Measurements from ENCODE around the gene MLLT10. TPM values are rescaled to one million over a fixed set of nuclear protein-coding genes. Genes with fewer than 3 reads are reported as not detected.

The MLLT10 gene
- total and polyA plus RNA-seq, 9 of the 15 experiments (the other 6 are each of a cell fraction or from before 2014, with no cell fraction given): 18.8 to 81.4 (median 64.2) TPM

- TF ChIP-seq RBM22 (IDR thresholded peaks at IDR 0.05; ENCODE audit: low read depth, low read length, poor library complexity, severe bottlenecking) (no peak), ZNF584 (CRISPR knock-in tag; IDR thresholded peaks at IDR 0.05; ENCODE audit: low read depth) (no peak), ZNF785 (CRISPR knock-in tag; IDR thresholded peaks at IDR 0.05) (no peak), RFX5 (IDR thresholded peaks at IDR 0.05; ENCODE audit: low read depth, low read length) (no peak), ZNF407 (IDR thresholded peaks at IDR 0.05; ENCODE audit: low read depth) (no peak), RFX1 (IDR thresholded peaks at IDR 0.05) (no peak), FOXJ3 (CRISPR knock-in tag; IDR thresholded peaks at IDR 0.05) (no peak), POLR2G (IDR thresholded peaks at IDR 0.05; ENCODE audit: low read depth, low read length) (peak; percentile 87), NFYB (IDR thresholded peaks at IDR 0.05; ENCODE audit: extremely low read depth, insufficient read length) (no peak), GTF2E2 (tag; IDR thresholded peaks at IDR 0.05) (no peak), NFIX (CRISPR knock-in tag; IDR thresholded peaks at IDR 0.05; ENCODE audit: low read depth) (no peak), ZNF76 (CRISPR knock-in tag; IDR thresholded peaks at IDR 0.05; ENCODE audit: borderline replicate concordance) (no peak), ATF1 (CRISPR knock-in tag; IDR thresholded peaks at IDR 0.05) (no peak), ATF1 (tag; IDR thresholded peaks at IDR 0.05) (peak; percentile 68), STAT5B (CRISPR knock-in tag; IDR thresholded peaks at IDR 0.05) (no peak), KLF6 (CRISPR knock-in tag; IDR thresholded peaks at IDR 0.05; ENCODE audit: borderline replicate concordance) (no peak), JUND (IDR thresholded peaks at IDR 0.05; ENCODE audit: borderline replicate concordance, low read depth, low read length) (peak; percentile 6; the same call in 1 of the 2 replicates), JUND (tag; IDR thresholded peaks at IDR 0.05; ENCODE audit: borderline replicate concordance, low read depth, low read length) (peak; percentile 46; the same call in 1 of the 3 replicates), ZNF77 (CRISPR knock-in tag; IDR thresholded peaks at IDR 0.05) (no peak), PML (IDR thresholded peaks at IDR 0.05; ENCODE audit: low read length) (no peak; the same call in 1 of the 2 replicates)
- TF ChIP-seq, protein P1, sequence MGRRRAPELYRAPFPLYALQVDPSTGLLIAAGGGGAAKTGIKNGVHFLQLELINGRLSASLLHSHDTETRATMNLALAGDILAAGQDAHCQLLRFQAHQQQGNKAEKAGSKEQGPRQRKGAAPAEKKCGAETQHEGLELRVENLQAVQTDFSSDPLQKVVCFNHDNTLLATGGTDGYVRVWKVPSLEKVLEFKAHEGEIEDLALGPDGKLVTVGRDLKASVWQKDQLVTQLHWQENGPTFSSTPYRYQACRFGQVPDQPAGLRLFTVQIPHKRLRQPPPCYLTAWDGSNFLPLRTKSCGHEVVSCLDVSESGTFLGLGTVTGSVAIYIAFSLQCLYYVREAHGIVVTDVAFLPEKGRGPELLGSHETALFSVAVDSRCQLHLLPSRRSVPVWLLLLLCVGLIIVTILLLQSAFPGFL (CRISPR knock-in tag; IDR thresholded peaks at IDR 0.05): no peak
Measured at GRCh38 chr10:21525367-21526187, 8.5 kb upstream of the MLLT10 start, which contains the start of gene SKIDA1 (continued).
